Hematopoietic multipotent progenitor cell treated with erythropoietin and hydrocortisone succinate and interleukin-3 and kit ligand, for 8 days (in vitro differentiated cells): ENCODE data around the gene CTPS1.
A peak's percentile ranks its signal among the peaks of the same experiment; 100 is the strongest.

Experiments used
- DNase-seq: peaks from one replicate; pipeline ENCODE4 v3.0.0-alpha.2; 2015

The CTPS1 gene

GRCh38 chr1:40979241-40980067 lies at the start of gene CTPS1:
TSS of gene CTPS1 (plus strand) at chr1:40979696. CDS start at chr1:40983291, 3,595 bp downstream.
- DNase-seq, result peak; percentile 92

- no peak for DNase-seq
Measured at GRCh38 chr1:40930174-40930964, 49.1 kb upstream of the CTPS1 start.

GRCh38 chr1:40931601-40932000 lies 47.9 kb upstream of the CTPS1 start:
- DNase-seq, result no peak

GRCh38 chr1:40932006-40932405 lies 47.5 kb upstream of the CTPS1 start:
- no peak for DNase-seq

GRCh38 chr1:40936931-40937339 lies 42.6 kb upstream of the CTPS1 start:
- no peak for DNase-seq

GRCh38 chr1:40938393-40938792 lies 41.1 kb upstream of the CTPS1 start:
- DNase-seq, result no peak

GRCh38 chr1:40939320-40940059 lies 40.0 kb upstream of the CTPS1 start:
- peak; percentile 51 for DNase-seq

- no peak for DNase-seq
Measured at GRCh38 chr1:40944326-40944725, 35.2 kb upstream of the CTPS1 start.

- no peak for DNase-seq
Measured at GRCh38 chr1:40944841-40945430, 34.6 kb upstream of the CTPS1 start.

GRCh38 chr1:40945491-40945973 lies 34.0 kb upstream of the CTPS1 start:
- no peak for DNase-seq

- DNase-seq, result peak; percentile 67
Measured at GRCh38 chr1:40948741-40949443, 30.6 kb upstream of the CTPS1 start.

GRCh38 chr1:40949563-40949962 lies 29.9 kb upstream of the CTPS1 start:
- no peak for DNase-seq

GRCh38 chr1:40951943-40952743 lies 27.4 kb upstream of the CTPS1 start:
- DNase-seq, result peak; percentile 46

- DNase-seq, result no peak
Measured at GRCh38 chr1:40952744-40953315, 26.7 kb upstream of the CTPS1 start.

GRCh38 chr1:40954626-40955025 lies 24.9 kb upstream of the CTPS1 start:
- DNase-seq, result no peak

GRCh38 chr1:40955266-40955665 lies 24.2 kb upstream of the CTPS1 start:
- no peak for DNase-seq

- no peak for DNase-seq
Measured at GRCh38 chr1:40956407-40956806, 23.1 kb upstream of the CTPS1 start.

GRCh38 chr1:40958210-40958609 lies 21.3 kb upstream of the CTPS1 start:
- DNase-seq, result no peak

GRCh38 chr1:40965531-40965930 lies 14.0 kb upstream of the CTPS1 start:
- no peak for DNase-seq

- DNase-seq, result no peak
Measured at GRCh38 chr1:40966417-40966816, 13.1 kb upstream of the CTPS1 start.

- DNase-seq, result no peak
Measured at GRCh38 chr1:40969445-40969844, 10.1 kb upstream of the CTPS1 start.
